Suppressor macrophage treated with lipopolysaccharide for 1 hour (primary cell): ENCODE results near the gene RC3H1.
"Not testable (repeated sequence)": the region's sequence is repeated elsewhere in the genome, so short reads cannot be mapped to it uniquely, and the experiment has no call there.

ENCODE experiments used
- DNase-seq, 3 donors: peaks; one replicate each; pipeline ENCODE4 v3.0.0-alpha.2; 2020 to 2022

The RC3H1 gene, protein sequence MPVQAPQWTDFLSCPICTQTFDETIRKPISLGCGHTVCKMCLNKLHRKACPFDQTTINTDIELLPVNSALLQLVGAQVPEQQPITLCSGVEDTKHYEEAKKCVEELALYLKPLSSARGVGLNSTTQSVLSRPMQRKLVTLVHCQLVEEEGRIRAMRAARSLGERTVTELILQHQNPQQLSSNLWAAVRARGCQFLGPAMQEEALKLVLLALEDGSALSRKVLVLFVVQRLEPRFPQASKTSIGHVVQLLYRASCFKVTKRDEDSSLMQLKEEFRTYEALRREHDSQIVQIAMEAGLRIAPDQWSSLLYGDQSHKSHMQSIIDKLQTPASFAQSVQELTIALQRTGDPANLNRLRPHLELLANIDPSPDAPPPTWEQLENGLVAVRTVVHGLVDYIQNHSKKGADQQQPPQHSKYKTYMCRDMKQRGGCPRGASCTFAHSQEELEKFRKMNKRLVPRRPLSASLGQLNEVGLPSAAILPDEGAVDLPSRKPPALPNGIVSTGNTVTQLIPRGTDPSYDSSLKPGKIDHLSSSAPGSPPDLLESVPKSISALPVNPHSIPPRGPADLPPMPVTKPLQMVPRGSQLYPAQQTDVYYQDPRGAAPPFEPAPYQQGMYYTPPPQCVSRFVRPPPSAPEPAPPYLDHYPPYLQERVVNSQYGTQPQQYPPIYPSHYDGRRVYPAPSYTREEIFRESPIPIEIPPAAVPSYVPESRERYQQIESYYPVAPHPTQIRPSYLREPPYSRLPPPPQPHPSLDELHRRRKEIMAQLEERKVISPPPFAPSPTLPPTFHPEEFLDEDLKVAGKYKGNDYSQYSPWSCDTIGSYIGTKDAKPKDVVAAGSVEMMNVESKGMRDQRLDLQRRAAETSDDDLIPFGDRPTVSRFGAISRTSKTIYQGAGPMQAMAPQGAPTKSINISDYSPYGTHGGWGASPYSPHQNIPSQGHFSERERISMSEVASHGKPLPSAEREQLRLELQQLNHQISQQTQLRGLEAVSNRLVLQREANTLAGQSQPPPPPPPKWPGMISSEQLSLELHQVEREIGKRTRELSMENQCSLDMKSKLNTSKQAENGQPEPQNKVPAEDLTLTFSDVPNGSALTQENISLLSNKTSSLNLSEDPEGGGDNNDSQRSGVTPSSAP

DNA sequence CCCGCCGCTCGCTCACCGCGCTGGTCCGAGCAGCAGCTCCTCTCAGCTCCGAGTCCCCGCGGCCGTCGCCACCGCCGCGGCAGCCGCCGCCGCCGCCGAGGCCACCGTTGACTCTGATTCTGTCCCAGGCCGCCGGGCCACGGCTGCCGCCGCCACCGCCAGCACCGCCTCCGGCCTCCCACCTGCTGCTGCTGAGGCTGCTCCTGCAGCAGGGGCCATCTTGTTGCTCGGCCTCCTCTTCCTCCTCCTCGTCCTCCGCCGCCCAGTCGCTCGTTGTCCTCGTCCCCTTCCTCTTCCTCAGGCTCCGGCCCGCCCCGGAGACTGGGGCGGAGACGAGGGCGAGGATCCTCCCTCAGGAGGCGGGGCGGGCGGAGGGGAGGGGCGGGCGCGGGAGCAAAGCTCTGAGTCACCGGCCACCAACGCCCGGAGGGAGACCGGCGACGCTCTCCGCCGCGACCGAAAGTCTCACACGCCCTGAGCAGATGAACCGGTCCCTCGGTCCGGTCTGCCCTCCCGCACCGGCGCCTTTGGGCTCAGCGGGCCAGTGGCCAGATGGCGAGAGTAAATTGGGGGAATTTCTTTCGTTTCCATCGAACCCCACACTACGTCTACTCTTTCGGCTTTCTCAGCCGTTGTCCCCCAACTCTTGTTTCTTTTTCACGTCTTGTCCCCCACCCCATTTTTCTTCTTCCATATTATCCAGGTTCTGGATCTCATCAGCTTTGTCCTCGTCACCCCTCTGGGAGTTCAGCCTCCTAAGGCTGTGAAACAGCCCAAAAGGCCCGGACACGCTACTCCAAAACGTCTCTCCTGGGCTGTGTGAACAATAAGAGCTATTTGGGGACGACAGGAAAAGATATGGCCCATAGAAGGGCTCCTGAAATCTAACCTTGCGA lies at the start of gene RC3H1:
Gene RC3H1 (minus strand): TSS at position 278 of the 896 bp plus-strand sequence. CDS start 29,372 bp downstream, outside the sequence.
- peak; percentile 95 to 98 (median 97) for DNase-seq

DNA sequence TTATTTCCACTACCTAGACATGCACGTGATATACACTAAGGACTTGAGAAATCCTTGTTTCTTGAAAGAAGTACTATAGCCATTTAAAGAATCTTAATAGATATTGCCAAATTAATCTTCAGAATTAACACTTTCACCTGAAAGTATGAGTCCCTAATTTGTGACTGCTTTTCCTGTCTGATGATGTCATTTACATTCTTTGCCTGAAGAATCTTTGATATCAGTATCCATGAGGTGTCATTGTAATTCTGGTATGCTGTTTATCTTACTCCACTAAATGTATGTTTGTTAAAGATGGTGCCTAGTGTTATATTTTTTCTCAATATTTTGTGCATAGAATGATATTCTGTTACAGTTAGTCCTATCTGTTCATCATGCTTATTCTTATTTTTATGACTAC lies 48.5 kb upstream of the RC3H1 start:
- no peak for DNase-seq

DNA sequence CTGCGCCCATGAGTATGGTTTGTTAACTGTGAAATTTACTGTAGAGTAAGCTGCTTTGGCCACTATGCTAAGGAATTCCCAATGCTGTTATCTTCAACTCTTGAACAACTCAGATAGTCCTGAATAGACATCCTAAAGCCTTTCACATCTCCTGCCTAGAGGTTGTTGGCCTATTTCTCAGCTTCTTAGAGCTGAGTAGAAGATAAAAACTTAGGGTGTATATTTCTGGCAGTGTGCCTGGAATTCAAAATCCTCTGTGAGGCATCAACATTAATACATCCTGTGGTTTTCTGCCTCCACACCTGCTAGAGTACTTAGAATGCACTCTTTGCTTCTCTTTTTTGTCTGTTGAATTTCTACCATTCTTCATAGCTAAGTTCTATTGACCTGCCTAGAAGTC lies 45.8 kb upstream of the RC3H1 start:
- DNase-seq, result no peak

DNA sequence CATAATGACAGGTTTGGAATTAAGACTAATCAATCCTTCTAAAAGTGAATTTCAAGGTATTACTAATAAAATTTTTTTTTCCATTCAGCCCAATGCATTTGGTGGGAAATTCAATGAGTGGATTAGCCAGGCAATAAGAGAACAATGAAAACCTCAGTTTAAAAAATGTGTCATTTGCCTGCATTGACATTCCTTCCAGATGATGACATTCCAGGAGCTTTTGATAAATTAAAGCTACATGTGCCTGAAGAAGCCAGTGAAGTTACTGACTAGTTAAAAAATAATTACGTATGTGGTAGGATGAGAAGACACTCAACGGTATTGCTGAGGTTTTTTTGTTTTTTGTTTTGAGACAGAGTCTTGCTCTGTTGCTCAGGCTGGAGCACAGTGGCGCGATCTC lies 37.9 kb upstream of the RC3H1 start:
- no peak for DNase-seq

DNA sequence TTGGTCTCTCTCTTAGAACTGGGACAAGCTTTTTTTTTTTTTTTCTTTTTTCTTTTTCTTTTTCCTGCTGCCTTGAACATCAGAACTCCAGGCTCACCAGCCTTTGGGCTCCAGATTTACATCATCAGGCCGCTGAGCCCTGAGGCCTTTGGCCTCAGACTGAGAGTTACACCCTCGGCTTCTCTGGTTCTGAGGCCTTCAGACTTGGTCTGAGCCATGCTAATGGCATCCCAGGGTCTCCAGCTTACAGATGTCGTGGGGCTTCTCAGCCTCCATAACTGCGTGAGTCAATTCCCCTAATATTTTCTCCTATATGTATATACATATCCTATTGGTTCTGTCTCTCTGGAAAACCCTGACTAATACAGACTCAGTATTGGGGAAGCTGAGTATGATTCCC lies 36.5 kb upstream of the RC3H1 start:
- no peak for DNase-seq

DNA sequence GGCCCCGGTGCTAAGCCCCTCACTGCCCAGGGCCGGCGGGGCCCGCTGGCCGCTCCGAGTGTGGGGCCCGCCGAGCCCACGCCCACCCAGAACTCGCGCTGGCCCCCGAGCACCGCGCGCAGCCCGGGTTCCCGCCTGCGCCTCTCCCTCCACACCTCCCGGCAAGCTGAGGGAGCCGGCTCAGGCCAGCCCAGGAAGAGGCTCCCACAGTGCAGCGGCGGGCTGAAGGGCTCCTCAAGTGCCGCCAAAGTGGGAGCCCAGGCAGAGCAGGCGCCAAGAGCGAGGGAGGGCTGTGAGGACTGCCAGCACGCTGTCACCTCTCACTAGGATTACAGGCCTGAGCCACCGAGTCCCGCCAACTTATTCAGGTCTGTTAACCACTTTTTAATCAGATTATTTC lies 34.5 kb upstream of the RC3H1 start:
- DNase-seq, result not testable (repeated sequence)

DNA sequence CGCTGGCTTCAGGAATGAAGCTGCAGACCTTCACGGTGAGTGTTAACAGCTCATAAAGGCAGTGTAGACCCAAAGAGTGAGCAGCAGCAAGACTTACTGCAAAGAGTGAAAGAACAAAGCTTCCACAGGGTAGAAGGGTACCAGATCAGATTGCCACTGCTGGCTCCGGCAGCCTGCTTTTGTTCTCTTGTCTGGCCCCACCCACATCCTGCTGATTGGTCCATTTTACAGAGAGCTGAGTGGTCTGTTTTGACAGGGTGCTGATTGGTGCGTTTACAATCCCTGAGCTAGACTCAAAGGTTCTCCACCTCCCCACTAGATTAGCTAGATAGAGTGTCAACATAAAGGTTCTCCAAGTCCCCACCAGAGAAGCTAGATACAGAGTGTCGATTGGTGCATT lies 33.6 kb upstream of the RC3H1 start:
- not testable (repeated sequence) for DNase-seq

DNA sequence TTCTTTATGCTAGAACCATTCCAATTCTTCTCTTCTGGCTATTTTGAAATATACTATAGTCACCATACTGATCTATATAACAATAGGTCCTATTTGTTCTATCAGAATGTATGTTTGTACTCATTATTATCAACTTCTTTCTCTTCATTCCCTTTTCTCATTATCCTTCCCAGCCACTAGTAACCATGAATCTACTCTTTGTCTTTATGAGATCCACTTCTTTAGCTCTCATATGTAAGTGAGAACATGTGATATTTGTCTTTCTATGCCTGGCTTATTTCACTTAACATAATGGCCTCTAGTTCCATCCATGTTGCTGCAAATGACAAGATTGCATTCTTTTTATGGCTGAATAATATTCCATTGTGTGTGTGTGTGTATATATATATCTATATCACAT lies 31.7 kb upstream of the RC3H1 start:
- DNase-seq, result no peak

DNA sequence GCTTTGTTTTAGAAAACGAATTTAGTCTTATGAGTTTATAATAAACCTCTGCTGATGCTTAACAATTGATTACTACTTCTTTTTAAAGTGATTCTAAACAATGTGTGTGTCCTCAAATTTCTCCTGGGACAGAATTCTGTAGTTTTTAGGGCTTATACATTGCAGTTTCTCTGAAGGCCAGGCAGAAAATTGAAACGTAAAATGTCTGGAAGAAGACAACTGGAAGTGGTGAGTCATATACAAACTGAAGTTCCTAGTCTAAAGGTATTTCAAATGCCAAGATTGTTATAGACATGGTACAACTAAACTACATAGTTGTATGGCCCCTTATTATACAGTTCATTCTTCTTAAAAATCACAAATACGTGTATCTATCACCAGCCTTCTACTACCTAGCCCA lies 30.5 kb upstream of the RC3H1 start:
- DNase-seq, result no peak

DNA sequence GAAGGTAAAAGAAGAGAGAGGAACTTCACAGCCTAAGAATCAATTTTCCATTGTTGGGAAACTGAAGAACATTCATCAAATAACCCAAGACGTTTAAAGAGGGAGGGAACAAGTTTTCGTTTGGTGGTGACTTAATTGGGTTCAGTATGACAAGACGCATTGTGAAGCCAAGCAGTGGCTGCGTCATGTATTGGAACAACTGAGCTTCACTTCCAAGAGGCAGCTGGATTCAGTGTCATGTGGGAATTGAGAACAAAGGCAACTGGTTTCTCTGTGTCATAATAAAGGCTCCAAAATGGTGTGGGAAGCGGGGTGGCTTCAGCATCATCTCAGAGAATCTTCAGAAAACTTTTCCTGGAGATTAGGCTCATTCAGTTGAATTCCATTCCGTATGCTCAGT lies 29.8 kb upstream of the RC3H1 start:
- DNase-seq, result no peak

DNA sequence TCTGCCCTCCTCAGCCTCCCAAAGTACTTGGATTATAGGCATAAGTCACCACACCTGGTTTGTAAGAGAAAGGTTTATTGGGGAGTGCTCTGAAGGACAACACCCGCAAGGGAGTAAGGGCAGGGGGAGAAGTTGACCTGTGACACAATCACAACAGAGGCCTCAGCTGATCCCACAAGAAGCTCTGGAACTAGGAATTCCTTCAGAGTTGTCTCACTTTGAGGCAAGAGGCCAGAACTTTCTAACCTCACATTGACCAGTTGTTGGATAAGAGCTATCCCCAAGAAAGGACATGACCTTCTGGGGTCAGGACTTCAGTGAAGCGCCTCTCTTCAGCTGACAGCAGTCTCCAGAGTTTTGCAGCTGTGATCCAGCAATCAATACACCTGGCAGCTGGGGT lies 27.4 kb upstream of the RC3H1 start:
- no peak for DNase-seq

DNA sequence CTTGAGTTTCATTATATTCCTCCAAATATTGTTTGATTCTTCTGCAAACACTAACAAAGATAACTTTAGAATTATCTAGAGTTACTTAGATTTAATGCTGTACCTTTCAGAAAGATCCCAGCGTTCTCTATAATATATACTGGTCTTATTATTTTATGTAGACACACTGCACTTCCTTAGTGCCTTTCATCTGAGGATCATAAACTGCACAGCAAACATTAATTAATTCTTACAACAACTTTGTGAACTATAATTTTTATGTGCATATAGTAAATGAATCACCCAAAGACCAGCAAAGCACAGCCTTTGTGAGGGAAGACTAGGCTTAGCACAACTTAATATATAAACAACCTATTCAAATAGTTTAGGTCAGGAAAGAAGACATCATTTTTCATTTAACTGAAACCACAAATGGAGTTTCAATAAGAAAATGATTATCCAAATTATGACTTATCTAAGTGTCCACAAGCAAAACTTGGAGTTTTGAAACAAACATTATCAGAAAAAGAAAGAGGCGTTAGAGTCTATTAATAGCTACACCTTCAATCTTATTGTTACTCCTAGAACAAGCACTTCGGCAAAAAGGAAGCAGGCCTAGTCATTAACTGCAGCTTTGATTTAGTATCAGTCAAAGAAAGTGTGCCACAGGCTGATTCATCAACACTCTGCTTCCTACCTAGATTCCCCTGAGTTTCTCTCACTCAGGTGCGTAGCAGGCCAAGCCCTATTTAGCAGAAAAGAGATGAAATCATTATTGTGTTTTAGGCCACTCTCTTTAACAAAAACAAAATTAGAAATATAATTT lies 22.5 kb upstream of the RC3H1 start:
- no peak for DNase-seq

DNA sequence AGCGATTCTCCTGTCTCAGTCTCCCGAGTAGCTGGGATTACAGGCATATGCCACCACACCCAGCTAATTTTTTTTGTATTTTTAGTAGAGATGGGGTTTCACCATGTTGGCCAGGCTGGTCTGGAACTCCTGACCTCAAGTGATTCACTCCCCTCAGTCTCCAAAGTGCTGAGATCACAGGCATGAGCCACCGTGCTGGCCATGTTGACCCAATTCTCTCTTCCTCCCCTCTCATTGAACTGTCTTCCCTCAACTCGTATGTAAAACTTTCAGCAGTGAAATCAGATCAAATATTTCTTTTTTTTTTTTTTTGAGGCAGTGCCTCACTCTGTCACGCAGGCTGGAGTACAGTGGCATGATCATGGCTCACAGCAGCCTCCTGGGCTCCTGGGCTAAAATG lies 20.4 kb upstream of the RC3H1 start:
- not testable (repeated sequence) for DNase-seq

DNA sequence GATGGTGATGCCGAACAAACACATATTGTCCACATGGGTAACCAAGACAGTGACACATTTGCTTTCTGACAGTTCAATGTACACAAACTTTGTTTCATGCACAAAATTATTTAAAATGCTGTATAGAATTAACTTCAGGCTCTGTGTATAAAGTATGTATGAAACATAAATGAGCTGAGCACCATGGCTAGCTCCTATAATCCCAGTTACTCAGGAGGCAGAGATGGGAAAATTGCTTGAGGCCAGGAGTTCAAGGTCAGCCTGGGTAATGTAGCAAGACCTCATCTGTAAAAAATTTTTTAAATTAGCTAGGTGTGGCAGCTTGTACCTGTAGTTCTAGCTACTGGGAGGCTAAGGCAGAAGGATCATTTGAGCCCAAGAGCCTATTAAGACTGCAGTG lies 19.2 kb upstream of the RC3H1 start:
- no peak for DNase-seq

DNA sequence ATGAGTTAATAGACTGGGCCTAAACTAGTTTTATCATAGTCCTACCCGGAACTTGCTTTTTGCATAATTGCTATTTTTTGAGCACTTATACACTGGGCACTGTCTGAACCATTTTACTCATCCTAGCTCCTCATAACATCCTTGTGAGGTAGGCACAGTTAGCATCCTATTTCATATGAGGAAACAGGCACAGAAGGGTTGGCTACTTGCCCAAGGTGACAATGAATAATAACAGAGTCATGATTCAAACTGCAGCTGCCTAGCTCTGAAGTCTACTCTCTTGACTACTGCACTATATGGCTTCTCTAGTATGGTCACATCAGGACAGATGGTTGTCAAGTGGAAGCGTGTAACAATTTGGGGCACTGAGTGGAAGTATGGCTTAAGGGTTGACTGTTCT lies 18.2 kb upstream of the RC3H1 start:
- DNase-seq, result peak in 2 of 3 donors; percentile 13 to 38

DNA sequence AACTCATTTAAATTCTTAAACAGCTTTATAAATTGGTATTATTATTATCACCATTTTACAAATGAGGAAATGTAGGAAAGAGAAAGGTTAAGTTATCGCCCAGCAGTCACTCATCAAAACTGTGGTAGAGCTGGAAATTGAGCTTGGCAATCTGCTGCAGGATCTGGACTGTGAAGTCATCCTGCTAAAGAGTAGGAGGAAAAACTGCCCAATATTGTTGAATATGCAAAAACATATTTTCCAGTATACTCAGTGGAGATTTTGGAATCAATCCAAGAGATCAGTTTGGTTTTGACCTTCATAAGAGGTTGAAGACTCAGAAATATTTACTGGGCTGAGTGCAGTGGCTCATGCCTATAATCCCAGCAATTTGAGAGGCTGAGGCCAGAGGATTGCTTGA lies 16.9 kb upstream of the RC3H1 start:
- peak in 1 of 3 donors; percentile 28 for DNase-seq

DNA sequence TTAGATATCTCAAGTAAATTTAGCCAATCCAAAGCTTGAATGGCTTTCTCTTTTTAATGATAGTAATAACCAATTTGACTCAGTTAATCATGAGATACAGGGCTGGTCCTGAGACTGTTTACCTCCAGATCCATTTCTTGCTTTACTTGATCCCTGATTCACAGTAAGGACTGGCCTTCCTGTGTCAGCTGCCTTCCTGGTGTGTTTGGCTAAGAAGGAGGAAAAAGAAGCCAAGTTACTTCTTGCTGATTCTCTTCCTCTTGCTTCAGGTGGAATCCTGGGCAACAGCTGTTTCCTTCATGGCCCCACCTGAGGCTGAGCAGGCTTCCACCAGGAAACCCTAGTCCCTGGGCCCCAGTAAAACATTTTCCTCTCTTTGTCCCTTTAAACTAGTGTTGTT lies 14.6 kb upstream of the RC3H1 start:
- DNase-seq, result no peak

DNA sequence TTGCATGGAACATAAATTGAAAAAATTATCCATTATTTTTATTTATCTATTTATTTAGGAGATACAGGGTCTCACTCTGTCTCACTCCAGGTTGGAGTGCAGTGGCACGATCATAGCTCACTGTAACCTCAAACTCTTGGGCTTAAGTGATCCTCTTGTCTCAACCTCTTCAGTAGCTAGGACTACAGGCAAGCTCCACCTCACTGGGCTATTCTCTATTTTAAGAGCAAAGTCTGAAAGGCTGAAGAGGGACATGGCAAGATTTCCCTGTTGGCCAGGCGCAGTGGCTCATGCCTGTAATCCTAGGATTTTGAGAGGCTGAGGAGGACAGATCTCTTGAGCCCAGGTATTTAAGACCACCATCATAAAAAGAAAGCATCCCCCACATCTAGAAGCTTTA lies 14.0 kb upstream of the RC3H1 start:
- DNase-seq, result no peak

DNA sequence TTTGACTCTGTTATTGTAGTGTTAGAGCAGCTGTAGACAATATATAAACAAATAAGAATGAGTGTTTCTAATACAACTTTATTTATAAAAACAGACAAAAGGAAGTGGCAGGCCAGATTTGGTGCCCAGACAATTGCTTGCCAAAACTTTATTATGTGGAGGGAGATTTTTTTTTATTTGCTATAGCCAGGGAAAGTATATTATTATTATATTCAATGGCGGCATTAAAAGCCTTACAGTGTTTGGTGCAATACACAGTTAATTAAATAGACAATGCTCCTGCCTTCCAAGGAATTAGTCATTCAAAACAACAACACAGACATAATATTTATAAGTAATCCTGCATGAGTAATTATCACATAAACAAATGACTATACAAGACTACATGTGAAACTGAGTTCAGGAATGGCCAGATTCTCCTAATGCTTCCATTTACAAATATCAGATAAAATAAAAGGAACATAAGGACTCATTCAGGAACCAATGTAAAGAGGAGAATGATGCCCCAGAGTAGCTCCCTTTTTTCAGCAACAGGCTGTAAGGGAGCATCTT lies 10.6 kb upstream of the RC3H1 start:
- DNase-seq, result no peak

DNA sequence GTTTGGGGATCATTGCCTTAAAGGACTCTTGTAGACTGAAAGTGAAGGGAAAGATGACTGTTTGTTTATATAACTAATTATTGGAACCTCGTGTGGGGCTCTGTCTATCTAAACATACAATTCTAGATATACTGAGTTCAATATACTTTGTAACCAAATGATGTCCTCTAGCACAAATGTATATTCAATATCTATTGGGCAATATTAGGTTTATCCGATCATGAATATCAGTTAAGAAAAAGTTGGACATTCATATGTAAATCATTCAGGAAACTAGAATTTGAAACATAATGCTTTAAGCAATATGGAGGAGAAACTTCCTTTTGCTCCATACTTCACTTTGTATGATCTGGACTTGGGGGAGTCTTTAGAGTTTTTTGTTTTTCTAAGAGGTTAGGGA lies 8.9 kb upstream of the RC3H1 start:
- no peak for DNase-seq

DNA sequence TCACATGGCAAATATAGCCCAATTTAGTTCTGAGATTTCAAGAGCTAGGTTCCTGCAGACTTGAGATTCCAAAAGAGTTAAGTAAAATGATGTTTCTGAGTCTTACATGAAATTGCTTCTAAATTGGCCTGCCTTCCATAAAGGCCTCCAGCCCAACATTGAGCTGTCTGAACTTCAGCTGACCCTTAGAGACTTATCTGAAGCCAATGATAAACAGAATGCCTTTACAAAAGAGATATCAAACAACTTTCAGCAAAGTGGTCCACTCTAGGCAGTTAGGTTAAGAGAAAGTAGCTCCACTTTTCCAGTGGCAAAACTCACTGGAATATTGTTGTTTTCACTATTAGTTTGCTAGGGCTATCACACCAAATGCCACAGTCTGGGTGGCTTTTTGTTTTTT lies 6.3 kb upstream of the RC3H1 start:
- no peak for DNase-seq
